GM21390 (cell line): ENCODE measurements around the gene EFHD1.

Experiments used
- ATAC-seq: cut with Tn5 transposase; IDR thresholded peaks from one replicate; pipeline ENCODE4 v1.9.1; 2021; ENCODE audit not compliant: unreplicated experiment

EFHD1 gene

GRCh38 chr2:232633413-232634205 is at the start of gene EFHD1:
Gene EFHD1, plus strand, starts transcription at chr2:232633604. Its CDS starts 101 bp downstream, at chr2:232633705.
- no peak for ATAC-seq

- no peak for ATAC-seq
Observed at GRCh38 chr2:232584238-232584637, 49.2 kb upstream of the EFHD1 start.

GRCh38 chr2:232586943-232587505 is 46.4 kb upstream of the EFHD1 start:
- no peak for ATAC-seq

GRCh38 chr2:232587512-232587911 is 45.9 kb upstream of the EFHD1 start:
- no peak for ATAC-seq

- no peak for ATAC-seq
Observed at GRCh38 chr2:232588031-232588430, 45.4 kb upstream of the EFHD1 start.

GRCh38 chr2:232588680-232589585 is 44.5 kb upstream of the EFHD1 start:
- ATAC-seq = no peak

- ATAC-seq = no peak
Observed at GRCh38 chr2:232592772-232593395, 40.5 kb upstream of the EFHD1 start.

- ATAC-seq = no peak
Observed at GRCh38 chr2:232593982-232594381, 39.4 kb upstream of the EFHD1 start.

- ATAC-seq = no peak
Observed at GRCh38 chr2:232597362-232598079, 35.9 kb upstream of the EFHD1 start.

GRCh38 chr2:232598293-232598692 is 35.1 kb upstream of the EFHD1 start:
- no peak for ATAC-seq

- no peak for ATAC-seq
Observed at GRCh38 chr2:232600053-232600773, 33.2 kb upstream of the EFHD1 start.

- no peak for ATAC-seq
Observed at GRCh38 chr2:232603283-232603682, 30.1 kb upstream of the EFHD1 start.

GRCh38 chr2:232604535-232604934 is 28.9 kb upstream of the EFHD1 start:
- no peak for ATAC-seq

- ATAC-seq = no peak
Observed at GRCh38 chr2:232607011-232607410, 26.4 kb upstream of the EFHD1 start.

- ATAC-seq = no peak
Observed at GRCh38 chr2:232609607-232610006, 23.8 kb upstream of the EFHD1 start.

- no peak for ATAC-seq
Observed at GRCh38 chr2:232610081-232610480, 23.3 kb upstream of the EFHD1 start.

- ATAC-seq = no peak
Observed at GRCh38 chr2:232611061-232611460, 22.3 kb upstream of the EFHD1 start.

- ATAC-seq = no peak
Observed at GRCh38 chr2:232611559-232612218, 21.7 kb upstream of the EFHD1 start.

- ATAC-seq = no peak
Observed at GRCh38 chr2:232613538-232614134, 19.8 kb upstream of the EFHD1 start.
